ENCODE data around the gene PHLDA3.

DNA sequence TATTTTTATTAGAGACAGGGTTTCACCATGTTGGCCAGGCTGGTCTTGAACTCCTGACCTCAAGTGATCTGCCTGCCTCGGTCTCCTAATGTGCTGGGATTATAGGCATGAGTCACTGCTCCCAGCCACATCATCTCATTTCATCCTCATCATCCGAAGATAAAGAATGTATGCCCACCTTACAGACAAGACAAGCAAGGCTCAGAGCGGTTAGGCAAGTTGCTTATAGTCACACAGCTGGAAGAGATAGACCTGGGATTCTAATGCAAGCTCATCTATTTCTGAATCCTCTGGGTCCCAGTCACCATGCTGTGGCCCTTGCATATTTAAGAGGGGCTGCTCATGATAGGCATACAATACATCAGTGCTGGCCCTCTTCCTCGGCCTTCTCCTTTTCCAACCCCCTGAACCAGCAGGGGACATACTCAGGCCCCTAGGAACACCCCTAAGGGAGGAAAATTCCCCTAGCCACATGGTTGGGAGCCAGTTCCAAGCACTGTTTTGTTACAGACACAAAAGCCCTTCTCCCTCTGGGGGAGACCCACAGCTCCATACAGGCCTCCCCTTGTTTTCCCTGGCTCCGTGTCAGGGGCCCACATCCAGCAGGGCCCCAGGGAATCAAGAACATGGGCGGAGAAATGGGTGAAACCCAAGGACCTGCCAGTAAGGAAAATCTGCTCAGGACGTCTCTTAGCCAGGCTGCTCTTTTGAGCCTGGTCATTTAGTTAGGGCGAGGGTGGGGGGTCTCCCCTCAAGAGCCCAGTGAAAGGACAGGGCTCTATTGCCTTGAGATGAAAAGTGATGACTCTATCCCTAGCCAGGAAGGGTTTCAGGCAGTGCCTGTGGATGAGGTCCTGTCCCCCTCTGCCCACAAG is 31.0 kb upstream of the PHLDA3 start:
- TF ChIP-seq, protein P1, sequence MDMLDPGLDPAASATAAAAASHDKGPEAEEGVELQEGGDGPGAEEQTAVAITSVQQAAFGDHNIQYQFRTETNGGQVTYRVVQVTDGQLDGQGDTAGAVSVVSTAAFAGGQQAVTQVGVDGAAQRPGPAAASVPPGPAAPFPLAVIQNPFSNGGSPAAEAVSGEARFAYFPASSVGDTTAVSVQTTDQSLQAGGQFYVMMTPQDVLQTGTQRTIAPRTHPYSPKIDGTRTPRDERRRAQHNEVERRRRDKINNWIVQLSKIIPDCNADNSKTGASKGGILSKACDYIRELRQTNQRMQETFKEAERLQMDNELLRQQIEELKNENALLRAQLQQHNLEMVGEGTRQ (IDR thresholded peaks at IDR 0.05; ENCODE audit: low read depth, low read length), result no peak
- TF ChIP-seq POLR2A (IDR thresholded peaks at IDR 0.05; ENCODE audit: low read depth, low read length) (no peak), CHD1 (IDR thresholded peaks at IDR 0.05; ENCODE audit: low read depth, low read length) (no peak), CEBPB (IDR thresholded peaks at IDR 0.05; ENCODE audit: low read depth, low read length) (no peak), RFX5 (IDR thresholded peaks at IDR 0.05; ENCODE audit: low read depth, low read length) (no peak), BHLHE40 (IDR thresholded peaks at IDR 0.05; ENCODE audit: low read depth, low read length) (no peak), RCOR1 (IDR thresholded peaks at IDR 0.05; ENCODE audit: insufficient replicate concordance, low read length) (no peak), MXI1 (IDR thresholded peaks at IDR 0.05; ENCODE audit: borderline replicate concordance, low read depth, low read length) (no peak)
- TF ChIP-seq, protein P2, sequence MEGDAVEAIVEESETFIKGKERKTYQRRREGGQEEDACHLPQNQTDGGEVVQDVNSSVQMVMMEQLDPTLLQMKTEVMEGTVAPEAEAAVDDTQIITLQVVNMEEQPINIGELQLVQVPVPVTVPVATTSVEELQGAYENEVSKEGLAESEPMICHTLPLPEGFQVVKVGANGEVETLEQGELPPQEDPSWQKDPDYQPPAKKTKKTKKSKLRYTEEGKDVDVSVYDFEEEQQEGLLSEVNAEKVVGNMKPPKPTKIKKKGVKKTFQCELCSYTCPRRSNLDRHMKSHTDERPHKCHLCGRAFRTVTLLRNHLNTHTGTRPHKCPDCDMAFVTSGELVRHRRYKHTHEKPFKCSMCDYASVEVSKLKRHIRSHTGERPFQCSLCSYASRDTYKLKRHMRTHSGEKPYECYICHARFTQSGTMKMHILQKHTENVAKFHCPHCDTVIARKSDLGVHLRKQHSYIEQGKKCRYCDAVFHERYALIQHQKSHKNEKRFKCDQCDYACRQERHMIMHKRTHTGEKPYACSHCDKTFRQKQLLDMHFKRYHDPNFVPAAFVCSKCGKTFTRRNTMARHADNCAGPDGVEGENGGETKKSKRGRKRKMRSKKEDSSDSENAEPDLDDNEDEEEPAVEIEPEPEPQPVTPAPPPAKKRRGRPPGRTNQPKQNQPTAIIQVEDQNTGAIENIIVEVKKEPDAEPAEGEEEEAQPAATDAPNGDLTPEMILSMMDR (conservative IDR thresholded peaks at IDR 0.05; ENCODE audit: low read depth, low read length), result no peak
- TF ChIP-seq, protein P3, sequence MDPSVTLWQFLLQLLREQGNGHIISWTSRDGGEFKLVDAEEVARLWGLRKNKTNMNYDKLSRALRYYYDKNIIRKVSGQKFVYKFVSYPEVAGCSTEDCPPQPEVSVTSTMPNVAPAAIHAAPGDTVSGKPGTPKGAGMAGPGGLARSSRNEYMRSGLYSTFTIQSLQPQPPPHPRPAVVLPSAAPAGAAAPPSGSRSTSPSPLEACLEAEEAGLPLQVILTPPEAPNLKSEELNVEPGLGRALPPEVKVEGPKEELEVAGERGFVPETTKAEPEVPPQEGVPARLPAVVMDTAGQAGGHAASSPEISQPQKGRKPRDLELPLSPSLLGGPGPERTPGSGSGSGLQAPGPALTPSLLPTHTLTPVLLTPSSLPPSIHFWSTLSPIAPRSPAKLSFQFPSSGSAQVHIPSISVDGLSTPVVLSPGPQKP (IDR thresholded peaks at IDR 0.05; ENCODE audit: borderline replicate concordance, low read depth, low read length), result no peak
